ENCODE data around the gene LMO4.

- no peak for TF ChIP-seq CTCF (IDR thresholded peaks at IDR 0.05)
- no peak for TF ChIP-seq EZH2 (IDR thresholded peaks at IDR 0.05; ENCODE audit: borderline replicate concordance, insufficient read depth, low read depth, low read length, poor library complexity, severe bottlenecking)
These were observed 17.6 kb downstream of the LMO4 start for GRCh38 chr1:87346130-87346814.
